Measurements from ENCODE around the gene DNAH11.
"Not testable (repeated sequence)": the region's sequence is repeated elsewhere in the genome, so short reads cannot be mapped to it uniquely, and the experiment has no call there.

The DNAH11 gene

GRCh38 chr7:21718391-21718790 lies 175.6 kb downstream of the DNAH11 start:
- DNase-seq = no peak

DNA sequence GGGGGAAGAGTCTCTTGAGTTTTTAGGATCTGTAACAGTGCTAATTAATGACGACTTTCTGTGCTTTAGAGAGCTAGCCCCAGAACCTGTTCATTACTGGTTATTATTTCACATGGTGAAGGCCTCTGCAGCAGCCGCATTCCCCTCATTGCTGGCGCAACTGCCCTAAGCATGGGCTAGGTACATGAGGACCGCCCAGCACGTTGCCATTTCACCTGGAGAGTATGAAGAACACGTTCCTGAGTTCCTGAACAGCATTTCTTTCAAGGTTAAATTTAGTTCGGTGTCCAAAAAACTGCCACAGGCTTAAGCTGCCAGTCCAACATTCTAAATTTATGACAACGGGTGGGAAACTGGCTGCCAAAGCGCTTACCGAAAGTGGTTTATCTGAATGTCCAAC lies 177.0 kb downstream of the DNAH11 start:
- no peak for DNase-seq

DNA sequence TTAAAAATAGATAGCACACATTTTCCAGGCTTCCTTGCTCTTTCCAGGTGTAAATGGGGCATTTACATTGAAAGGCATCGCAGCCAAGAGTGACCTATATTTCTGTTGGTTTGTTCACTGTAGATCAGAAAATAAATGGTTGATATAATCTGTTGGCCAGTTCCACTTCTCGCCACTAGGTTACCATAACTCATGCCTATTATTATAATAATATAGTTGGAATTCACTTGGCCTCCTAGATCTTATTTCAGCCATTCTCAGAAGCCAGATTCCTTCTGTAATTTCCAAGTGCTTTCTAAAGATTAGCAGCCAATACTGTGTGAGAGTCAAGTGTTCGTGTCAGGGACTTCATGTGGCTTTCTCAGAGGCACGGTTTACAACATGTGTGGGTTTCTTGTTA lies 179.5 kb downstream of the DNAH11 start:
- DNase-seq = no peak

DNA sequence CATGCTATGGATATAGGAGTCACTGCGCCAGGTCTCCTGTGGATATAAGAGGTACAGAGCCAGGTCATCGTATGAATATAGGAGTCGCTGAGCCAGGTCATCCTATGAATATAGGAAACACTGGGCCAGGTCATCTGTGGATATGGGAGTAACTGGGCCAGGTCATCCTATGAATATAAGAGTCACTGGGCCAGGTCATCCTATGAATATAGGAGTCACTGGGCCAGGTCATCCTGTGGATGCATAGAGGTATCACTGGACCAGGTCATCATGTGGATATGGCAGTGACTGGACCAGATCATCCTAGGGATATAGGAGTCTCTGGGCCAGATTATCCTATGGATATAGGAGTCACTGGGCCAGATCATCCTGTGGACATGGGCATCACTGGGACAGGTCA lies 181.7 kb downstream of the DNAH11 start:
- no peak for DNase-seq

GRCh38 chr7:21730399-21730798 lies 187.6 kb downstream of the DNAH11 start:
- no peak for DNase-seq

- DNase-seq = no peak
Measured at GRCh38 chr7:21731977-21732376, 189.1 kb downstream of the DNAH11 start.

DNA sequence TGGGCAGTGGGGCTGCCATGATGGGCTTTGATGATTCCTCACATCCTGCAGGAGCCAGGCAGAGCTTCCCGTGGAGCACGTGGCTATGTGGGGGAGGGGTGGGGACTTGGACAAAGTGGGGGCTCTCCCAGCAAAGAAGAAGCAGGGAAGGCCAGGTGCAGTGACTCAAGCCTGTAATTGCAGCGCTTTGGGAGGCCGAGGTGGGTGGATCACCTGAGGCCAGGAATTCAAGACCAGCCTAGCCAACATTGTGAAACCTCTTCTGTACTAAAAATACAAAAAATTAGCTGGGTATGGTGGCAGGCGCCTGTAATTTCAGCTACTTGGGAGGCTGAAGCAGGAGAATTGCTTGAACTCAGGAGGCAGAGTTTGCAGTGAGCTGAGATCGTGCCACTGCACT lies 190.1 kb downstream of the DNAH11 start:
- not testable (repeated sequence) for DNase-seq

DNA sequence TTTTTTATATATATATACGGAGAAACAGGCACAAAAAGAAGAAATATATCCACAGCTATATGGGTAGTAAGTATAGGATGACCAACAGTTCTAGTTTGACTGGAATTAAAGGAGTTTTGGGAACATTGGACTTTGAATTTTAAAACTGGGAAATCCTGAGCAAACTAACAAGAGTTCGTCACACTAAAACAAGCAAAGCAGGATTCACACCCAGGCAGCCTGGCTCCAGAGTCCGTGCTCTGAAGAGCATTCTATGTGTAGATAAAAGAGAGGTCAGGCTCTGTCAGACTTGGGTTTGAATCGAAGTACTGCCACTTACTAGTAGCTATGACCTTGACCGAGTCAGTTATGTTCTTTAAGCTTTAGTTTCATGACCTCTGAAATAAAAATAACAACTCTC lies 191.0 kb downstream of the DNAH11 start:
- no peak for DNase-seq

DNA sequence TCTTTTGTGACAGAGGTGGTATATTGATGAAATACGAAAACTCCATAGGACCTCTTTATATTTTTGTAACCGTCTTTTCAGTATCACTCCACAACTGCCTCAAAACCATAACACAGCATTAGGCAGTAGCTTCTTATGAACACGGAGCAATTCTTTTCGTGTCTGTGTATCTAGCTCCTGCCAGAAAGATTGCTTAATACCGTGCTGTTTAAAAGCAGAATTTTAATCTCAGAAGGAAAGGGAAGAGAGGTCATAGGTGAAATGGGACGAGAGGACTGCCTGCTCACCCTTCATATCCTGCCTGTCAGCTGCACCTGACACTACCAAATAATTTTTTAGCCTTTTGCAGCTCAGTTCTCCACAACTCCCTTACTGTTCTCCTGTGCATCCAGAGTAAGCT lies 200.7 kb downstream of the DNAH11 start:
- DNase-seq = no peak

GRCh38 chr7:21746949-21747348 lies 204.1 kb downstream of the DNAH11 start:
- DNase-seq = no peak

GRCh38 chr7:21747806-21748205 lies 205.0 kb downstream of the DNAH11 start:
- no peak for DNase-seq

- DNase-seq = no peak
Measured at GRCh38 chr7:21749378-21749777, 206.5 kb downstream of the DNAH11 start.

DNA sequence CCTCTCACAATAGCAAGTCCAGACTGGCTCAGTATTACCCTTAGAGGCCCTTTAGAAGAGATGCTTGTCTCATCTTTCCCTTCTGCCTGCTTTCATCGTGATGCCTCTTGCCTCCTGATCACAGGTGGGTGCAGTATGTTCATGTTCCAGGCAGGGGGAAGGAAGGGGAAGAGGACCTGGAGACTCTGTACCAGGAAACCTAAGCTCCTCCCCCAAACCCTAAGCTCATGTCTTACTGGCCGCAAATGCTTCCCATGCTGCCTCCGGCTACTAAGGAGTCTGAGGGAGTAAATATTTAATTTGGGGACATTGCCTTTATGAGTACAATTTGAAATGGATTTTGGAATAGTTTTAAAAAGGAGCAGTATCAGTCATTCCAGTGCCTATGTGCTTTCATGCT lies 210.2 kb downstream of the DNAH11 start:
- DNase-seq = no peak

- DNase-seq = no peak
Measured at GRCh38 chr7:21754963-21755362, 212.1 kb downstream of the DNAH11 start.

GRCh38 chr7:21757537-21758282 lies 214.9 kb downstream of the DNAH11 start:
- no peak for DNase-seq

DNA sequence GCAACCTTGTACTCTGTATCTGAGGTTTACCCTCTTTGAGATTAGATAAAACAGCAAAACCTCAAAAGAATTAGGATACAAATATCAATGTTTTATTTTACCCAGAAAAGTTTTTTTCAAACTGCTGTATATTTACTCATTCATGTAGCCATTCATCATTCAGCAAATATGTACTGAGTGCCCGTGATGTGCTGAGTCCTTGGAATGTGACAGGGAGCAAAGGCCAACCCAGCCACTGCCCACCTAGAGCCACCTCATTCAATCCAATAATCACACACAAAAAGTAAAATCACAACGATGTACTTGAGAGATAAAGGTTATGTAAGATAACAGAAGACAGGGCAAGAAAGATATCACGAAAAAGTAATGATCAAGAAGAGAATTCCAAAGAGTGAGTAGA lies 215.4 kb downstream of the DNAH11 start:
- DNase-seq = no peak

DNA sequence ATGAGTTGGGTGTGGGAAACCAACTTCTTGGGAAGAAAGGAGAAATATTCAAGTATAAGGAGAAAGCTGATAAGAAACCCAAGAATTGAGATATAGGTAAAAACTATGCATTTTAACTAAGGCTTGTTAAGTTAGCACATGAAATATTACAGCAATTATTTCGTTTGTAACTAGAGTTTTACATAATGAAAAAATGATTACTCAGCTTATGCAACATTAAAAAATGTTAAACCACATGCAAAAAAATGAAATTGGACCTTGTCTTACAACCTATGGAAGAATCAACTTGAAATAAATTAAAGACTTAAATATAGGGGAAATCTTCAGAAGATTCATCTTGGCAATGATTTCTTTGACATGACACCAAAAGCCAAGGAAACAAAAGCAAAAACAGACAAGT lies 219.6 kb downstream of the DNAH11 start:
- DNase-seq = no peak

- no peak for DNase-seq
Measured at GRCh38 chr7:21763818-21764217, 221.0 kb downstream of the DNAH11 start.

DNA sequence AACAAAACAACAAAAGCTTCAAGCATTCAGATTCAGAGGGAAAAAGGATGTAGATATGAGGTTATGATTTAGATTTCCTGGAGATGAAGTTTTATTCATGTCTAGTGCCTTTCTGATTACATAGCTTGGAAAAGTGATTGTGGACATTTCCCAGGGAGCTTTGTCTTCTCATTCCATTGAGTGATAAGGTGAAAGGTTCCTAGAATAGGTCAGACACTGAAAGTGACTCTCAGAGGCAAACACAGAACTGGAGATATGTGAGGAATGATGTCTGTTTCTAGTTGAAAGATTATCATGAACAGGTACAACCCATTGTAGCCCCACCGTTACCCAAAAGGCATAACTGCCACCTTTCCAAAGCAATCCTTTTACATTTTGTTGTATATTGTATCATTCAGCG lies 223.4 kb downstream of the DNAH11 start:
- DNase-seq = no peak

- no peak for DNase-seq
Measured at GRCh38 chr7:21767300-21767900, 224.6 kb downstream of the DNAH11 start.

DNA sequence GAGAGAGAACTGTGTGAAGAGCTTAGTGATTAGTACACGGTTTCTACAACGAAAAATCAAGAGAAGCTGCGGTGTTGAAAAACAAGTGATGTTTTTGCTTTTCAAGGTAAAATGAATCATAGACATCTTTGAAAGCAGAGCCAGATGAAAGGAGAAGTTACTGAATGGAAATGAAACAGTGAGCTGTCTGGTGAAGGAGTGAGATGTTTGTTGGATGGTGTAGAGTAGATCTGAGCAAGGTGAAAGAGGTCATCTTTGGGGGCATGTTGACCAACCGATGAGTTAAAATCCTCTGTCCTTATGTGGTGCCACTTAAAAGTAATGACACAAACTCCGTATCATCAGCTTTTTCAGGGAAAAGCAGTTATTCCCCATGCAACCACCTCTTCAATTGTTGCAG lies 225.4 kb downstream of the DNAH11 start:
- no peak for DNase-seq

- DNase-seq = no peak
Measured at GRCh38 chr7:21771266-21771665, 228.4 kb downstream of the DNAH11 start.

GRCh38 chr7:21771906-21772610 lies 229.2 kb downstream of the DNAH11 start:
- no peak for DNase-seq

- no peak for DNase-seq
Measured at GRCh38 chr7:21773326-21773725, 230.5 kb downstream of the DNAH11 start.

Measured in activated CD4-positive, alpha-beta T cell treated with anti-CD3 and anti-CD28 coated beads, Interleukin-2, amount 50 U/mL, for 4 hours (primary cell).